ENCODE results near the gene TOMM20L. TPM values are rescaled to one million over a fixed set of nuclear protein-coding genes. Genes with fewer than 3 reads are reported as not detected.
"Not testable (repeated sequence)": the region's sequence is repeated elsewhere in the genome, so short reads cannot be mapped to it uniquely, and the experiment has no call there.

TOMM20L gene
- total RNA-seq, 2 donors from 2014 or later = not detected

- Mint-ChIP-seq H3K36me3 (no peaks in the 10 kb centered on the region), H3K27me3 (no peaks in the 10 kb centered on the region), H3K4me1 (ENCODE audit: low read depth in 2 of 2) (peaks cover 10 to 12% of the 10 kb centered on the region in 2 donors), H3K9me3 (no peaks in the 10 kb centered on the region), H3K27ac (no peak overlapping the region), H3K4me3 (no peak overlapping the region)
- no peak for DNase-seq (ENCODE audit: low spot score)
- ATAC-seq = no peak
These were observed 3.2 kb downstream of the TOMM20L start for GRCh38 chr14:58398895-58399294.

GRCh38 chr14:58401587-58401986 is 5.9 kb downstream of the TOMM20L start:
- Mint-ChIP-seq H3K27me3 (no peaks in the 10 kb centered on the region), H3K9me3 (no peaks in the 10 kb centered on the region), H3K27ac (no peak overlapping the region), H3K4me3 (no peak overlapping the region), H3K4me1 (ENCODE audit: low read depth in 2 of 2) (peaks cover 6% of the 10 kb centered on the region in 2 donors), H3K36me3 (no peaks in the 10 kb centered on the region)
- no peak for ATAC-seq
- no peak for DNase-seq (ENCODE audit: low spot score)

- Mint-ChIP-seq H3K27ac (no peak overlapping the region), H3K4me1 (ENCODE audit: low read depth in 2 of 2) (no peaks in the 10 kb centered on the region), H3K27me3 (no peaks in the 10 kb centered on the region), H3K36me3 (peaks cover 5% of the 10 kb centered on the region), H3K9me3 (no peaks in the 10 kb centered on the region), H3K4me3 (no peak overlapping the region)
- DNase-seq (ENCODE audit: low spot score) (no peak), ATAC-seq (no peak)
These were observed 13.0 kb downstream of the TOMM20L start for GRCh38 chr14:58408681-58409215.

- Mint-ChIP-seq H3K4me1 (ENCODE audit: low read depth in 2 of 2) (peaks cover 2 to 11% of the 10 kb centered on the region in 2 donors), H3K27me3 (no peaks in the 10 kb centered on the region), H3K4me3 (no peak overlapping the region), H3K9me3 (no peaks in the 10 kb centered on the region), H3K36me3 (peaks cover 19% of the 10 kb centered on the region), H3K27ac (no peak overlapping the region)
- ATAC-seq = no peak
- DNase-seq (ENCODE audit: low spot score) = no peak
These were observed 19.1 kb downstream of the TOMM20L start for GRCh38 chr14:58414845-58415244.

- no peak for ATAC-seq
- Mint-ChIP-seq H3K27ac (no peak overlapping the region), H3K27me3 (no peaks in the 10 kb centered on the region), H3K4me3 (no peak overlapping the region), H3K9me3 (no peaks in the 10 kb centered on the region), H3K36me3 (peaks cover 20% of the 10 kb centered on the region), H3K4me1 (ENCODE audit: low read depth in 2 of 2) (peaks cover 2 to 11% of the 10 kb centered on the region in 2 donors)
- no peak for DNase-seq (ENCODE audit: low spot score)
These were observed 20.2 kb downstream of the TOMM20L start for GRCh38 chr14:58415636-58416547.

GRCh38 chr14:58416934-58417333 is 21.2 kb downstream of the TOMM20L start:
- not testable (repeated sequence) for DNase-seq (ENCODE audit: low spot score); ATAC-seq; H3K9me3 Mint-ChIP-seq; H3K27ac Mint-ChIP-seq; H3K27me3 Mint-ChIP-seq; H3K4me3 Mint-ChIP-seq
- Mint-ChIP-seq H3K4me1 (ENCODE audit: low read depth in 2 of 2) (peaks cover 2 to 11% of the 10 kb centered on the region in 2 donors), H3K36me3 (peaks cover 19% of the 10 kb centered on the region)

GRCh38 chr14:58426670-58427280 is 31.0 kb downstream of the TOMM20L start:
- Mint-ChIP-seq H3K4me1 (ENCODE audit: low read depth in 2 of 2) (peaks cover 16 to 42% of the 10 kb centered on the region in 2 donors), H3K27ac (peak overlapping the region; percentile 95), H3K27me3 (no peaks in the 10 kb centered on the region), H3K36me3 (no peaks in the 10 kb centered on the region), H3K4me3 (peak overlapping the region; percentile 95), H3K9me3 (no peaks in the 10 kb centered on the region)
- DNase-seq (ENCODE audit: low spot score) = peak; percentile 62
- ATAC-seq = peak; percentile 42 to 72

- peaks cover 16 to 42% of the 10 kb centered on the region in 2 donors for H3K4me1 Mint-ChIP-seq (ENCODE audit: low read depth in 2 of 2)
- no peaks in the 10 kb centered on the region for H3K27me3 Mint-ChIP-seq
- H3K36me3 Mint-ChIP-seq = no peaks in the 10 kb centered on the region
- H3K9me3 Mint-ChIP-seq = no peaks in the 10 kb centered on the region
- DNase-seq (ENCODE audit: low spot score) (peak; percentile 96), ATAC-seq (peak; percentile 92 to 96)
- peak within 1 kb of the TSS; percentile 95 for H3K27ac Mint-ChIP-seq
- peak within 1 kb of the TSS; percentile 95 for H3K4me3 Mint-ChIP-seq
These were observed 31.8 kb downstream of the TOMM20L start, which contains the start of the genes KIAA0586 and TIMM9 for GRCh38 chr14:58427281-58428117. KIAA0586 (plus strand) TSS chr14:58427719; CDS start chr14:58428265, 546 bp downstream. TIMM9 (minus strand) TSS chr14:58427531; CDS start chr14:58411945, 15,586 bp downstream.

GRCh38 chr14:58428118-58428683 is 32.5 kb downstream of the TOMM20L start:
- H3K27ac Mint-ChIP-seq = peak overlapping the region; percentile 95
- H3K4me1 Mint-ChIP-seq (ENCODE audit: low read depth in 2 of 2) = peaks cover 16 to 42% of the 10 kb centered on the region in 2 donors
- no peaks in the 10 kb centered on the region for H3K27me3 Mint-ChIP-seq
- H3K4me3 Mint-ChIP-seq = peak overlapping the region; percentile 95
- H3K36me3 Mint-ChIP-seq = no peaks in the 10 kb centered on the region
- ATAC-seq = no peak
- H3K9me3 Mint-ChIP-seq = no peaks in the 10 kb centered on the region
- DNase-seq (ENCODE audit: low spot score) = no peak

GRCh38 chr14:58430156-58430555 is 34.4 kb downstream of the TOMM20L start:
- ATAC-seq (peak; percentile 18 to 74), DNase-seq (ENCODE audit: low spot score) (no peak)
- peak overlapping the region; percentile 95 for H3K27ac Mint-ChIP-seq
- H3K4me3 Mint-ChIP-seq = peak overlapping the region; percentile 95
- no peaks in the 10 kb centered on the region for H3K9me3 Mint-ChIP-seq
- H3K4me1 Mint-ChIP-seq (ENCODE audit: low read depth in 2 of 2) = peaks cover 12 to 34% of the 10 kb centered on the region in 2 donors
- no peaks in the 10 kb centered on the region for H3K27me3 Mint-ChIP-seq
- peaks cover 7% of the 10 kb centered on the region for H3K36me3 Mint-ChIP-seq

- H3K27ac Mint-ChIP-seq = no peak overlapping the region
- H3K4me3 Mint-ChIP-seq = no peak overlapping the region
- no peaks in the 10 kb centered on the region for H3K9me3 Mint-ChIP-seq
- no peaks in the 10 kb centered on the region for H3K27me3 Mint-ChIP-seq
- H3K4me1 Mint-ChIP-seq (ENCODE audit: low read depth in 2 of 2) = no peaks in the 10 kb centered on the region
- no peak for ATAC-seq
- H3K36me3 Mint-ChIP-seq = peaks cover 19% of the 10 kb centered on the region
- DNase-seq (ENCODE audit: low spot score) = no peak
These were observed 43.7 kb downstream of the TOMM20L start for GRCh38 chr14:58439476-58439875.

GRCh38 chr14:58444627-58445026 is 48.9 kb downstream of the TOMM20L start:
- Mint-ChIP-seq H3K4me1 (ENCODE audit: low read depth in 2 of 2) (no peaks in the 10 kb centered on the region), H3K9me3 (no peaks in the 10 kb centered on the region), H3K27ac (no peak overlapping the region), H3K4me3 (no peak overlapping the region), H3K36me3 (no peaks in the 10 kb centered on the region), H3K27me3 (no peaks in the 10 kb centered on the region)
- DNase-seq (ENCODE audit: low spot score) (no peak), ATAC-seq (no peak)

Data from natural killer cell treated with Interleukin-12 subunit alpha and Interleukin-12 subunit beta and Interleukin-15 and Interleukin-18, amount 100 ng/mL, for 72 hours (primary cell).